ENCODE results near the gene EGR4. TPM values are rescaled to one million over a fixed set of nuclear protein-coding genes. Genes with fewer than 3 reads are reported as not detected.

The EGR4 gene
- total RNA-seq, 1 donor from 2014 or later = not detected

- no peak for DNase-seq (ENCODE audit: low read depth)
These were observed 42.2 kb downstream of the EGR4 start for GRCh38 chr2:73250872-73251846.

- DNase-seq (ENCODE audit: low read depth) = no peak
These were observed 43.7 kb downstream of the EGR4 start for GRCh38 chr2:73249636-73250035.

GRCh38 chr2:73246850-73247249, 46.5 kb downstream of the EGR4 start:
- peak; percentile 31 for DNase-seq (ENCODE audit: low read depth)

GRCh38 chr2:73244580-73244979, 48.8 kb downstream of the EGR4 start:
- DNase-seq (ENCODE audit: low read depth) = no peak

DNA sequence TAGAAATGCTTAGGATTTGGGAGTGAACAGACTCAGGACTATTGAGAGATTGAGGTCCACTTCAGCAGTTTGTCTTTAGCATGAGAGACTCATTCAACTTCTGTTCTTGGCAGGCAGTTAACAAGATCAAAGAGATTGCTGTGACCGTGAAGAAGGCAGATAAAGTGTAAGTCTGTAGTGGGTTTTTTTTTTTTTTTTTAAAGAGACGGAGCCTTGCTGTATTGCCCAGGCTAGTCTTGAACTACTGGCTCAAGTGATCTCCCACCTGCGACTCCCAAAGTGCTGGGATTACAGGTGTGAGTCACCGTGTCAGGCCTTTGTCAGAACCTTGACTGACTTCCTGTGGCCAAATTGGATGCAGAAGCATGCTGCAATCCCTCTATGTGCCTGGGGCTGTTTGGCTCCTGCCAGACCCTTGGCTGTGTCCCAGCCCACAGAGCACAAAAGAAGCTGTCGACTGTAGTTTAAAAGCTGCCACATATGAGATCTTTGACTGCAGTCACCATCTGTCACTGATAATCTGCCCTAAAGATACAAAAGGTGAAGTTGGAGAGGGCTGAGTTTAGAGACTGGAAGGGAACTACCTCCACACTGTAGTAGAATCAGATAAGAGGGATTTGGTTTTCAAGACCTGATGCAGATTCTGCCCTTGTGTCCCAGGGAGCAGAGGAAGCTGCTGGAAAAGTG, 49.3 kb downstream of the EGR4 start:
- peak; percentile 89 for DNase-seq (ENCODE audit: low read depth)

Other genes starting within 250 kb of the EGR4 start
- gene SFXN5, start 221.8 kb downstream of the EGR4 start, total RNA-seq = 5.9 and 16.0 TPM in 2 replicates
- gene RAB11FIP5, start 180.6 kb downstream of the EGR4 start, total RNA-seq = 43.4 and 102 TPM in 2 replicates
- gene NOTO, start 91.0 kb downstream of the EGR4 start, total RNA-seq = not detected in 2 replicates
- 21.2 and 25.2 TPM in 2 replicates for gene SMYD5, start 79.3 kb downstream of the EGR4 start, total RNA-seq
- 5.8 and 13.7 TPM in 2 replicates for gene PRADC1, start 60.3 kb downstream of the EGR4 start, total RNA-seq
- 270 and 425 TPM in 2 replicates for gene CCT7, start 59.2 kb downstream of the EGR4 start, total RNA-seq
- gene FBXO41, start 9.1 kb downstream of the EGR4 start, total RNA-seq = 3.6 and 6.3 TPM in 2 replicates
- gene ALMS1, start 92.3 kb upstream of the EGR4 start, total RNA-seq = 11.1 and 31.0 TPM in 2 replicates